ENCODE results near the gene AKR1B15. TPM values are rescaled to one million over a fixed set of nuclear protein-coding genes. Genes with fewer than 3 reads are reported as not detected.

AKR1B15 gene
- polyA plus RNA-seq, 1 of the 3 experiments (the other 2 are of a cell fraction) = not detected

GRCh38 chr7:134534633-134535032 is 14.3 kb upstream of the AKR1B15 start:
- H3K4me3 ChIP-seq (ENCODE audit: low read depth in 2 of 2, low read length in 1 of 2) = no peak overlapping the region
- WGBS (ENCODE audit: low lambda C conversion rate) = 38% methylated on average over 3 of the region's 3 CpGs
- H3K4me2 ChIP-seq = no peak overlapping the region
- no peak overlapping the region for H3K27ac ChIP-seq (ENCODE audit: low read depth in 2 of 2, low read length in 1 of 2)
- no peaks in the 10 kb centered on the region for H4K20me1 ChIP-seq (ENCODE audit: insufficient read depth)
- H3K9ac ChIP-seq = no peak overlapping the region
- H3K79me2 ChIP-seq (ENCODE audit: insufficient read depth) = no peaks in the 10 kb centered on the region
- no peaks in the 10 kb centered on the region for H3K4me1 ChIP-seq (ENCODE audit: control insufficient read depth in 1 of 2, insufficient read depth in 2 of 2, low read depth in 1 of 2, low read length in 1 of 2)
- no peaks in the 10 kb centered on the region for H3K9me2 ChIP-seq
- ChIA-PET POLR2A (no interaction called here), CTCF (interaction anchor here (0.7 to 4.5 kb wide), 4 partner anchors 13 to 102 kb away, joined by 3 to 24 read pairs (median 8); partner anchors contain the start of gene AKR1B15)
- DNase-seq = no peak
- no peak overlapping the region for H2AFZ ChIP-seq (ENCODE audit: low read depth)
- no peak for TF ChIP-seq RAD21 (IDR thresholded peaks at IDR 0.05; ENCODE audit: low read length)
- TF ChIP-seq GATA2 (CRISPR knock-in tag; IDR thresholded peaks at IDR 0.05) = no peak
- no peak for TF ChIP-seq MXI1 (IDR thresholded peaks at IDR 0.05; ENCODE audit: low read depth, low read length)
- no peak for TF ChIP-seq CHD2 (IDR thresholded peaks at IDR 0.05; ENCODE audit: low read length, partially characterized antibody)
- TF ChIP-seq NRF1 (IDR thresholded peaks at IDR 0.05; ENCODE audit: low read depth, low read length) = no peak
- no peak for TF ChIP-seq USF2 (IDR thresholded peaks at IDR 0.05; ENCODE audit: borderline replicate concordance, low read depth, low read length)
- TF ChIP-seq TEAD4 (IDR thresholded peaks at IDR 0.05; ENCODE audit: borderline replicate concordance, insufficient read depth) = no peak
- no peak for TF ChIP-seq IRF3 (IDR thresholded peaks at IDR 0.05; ENCODE audit: low read depth, low read length)
- TF ChIP-seq SMC3 (IDR thresholded peaks at IDR 0.05; ENCODE audit: low read depth, low read length) = no peak
- TF ChIP-seq RCOR1 (IDR thresholded peaks at IDR 0.05; ENCODE audit: low read length) = no peak
- no peak for TF ChIP-seq USF1 (IDR thresholded peaks at IDR 0.05; ENCODE audit: borderline replicate concordance, low read depth)
- no peak for TF ChIP-seq TAF1 (IDR thresholded peaks at IDR 0.05; ENCODE audit: borderline replicate concordance, low read depth, low read length)
- TF ChIP-seq ELF1 (IDR thresholded peaks at IDR 0.05) = no peak
- no peak for TF ChIP-seq POLR2AphosphoS5 (IDR thresholded peaks at IDR 0.05; ENCODE audit: low read depth, low read length)
- TF ChIP-seq REST (IDR thresholded peaks at IDR 0.05; ENCODE audit: low read depth, low read length) = no peak
- TF ChIP-seq TCF12 (IDR thresholded peaks at IDR 0.05) = no peak
- no peak for TF ChIP-seq SIN3A (IDR thresholded peaks at IDR 0.05; ENCODE audit: borderline replicate concordance, low read depth, low read length)
- H3K9me3 ChIP-seq = no peaks in the 10 kb centered on the region
- no peaks in the 10 kb centered on the region for H3K36me3 ChIP-seq (replicated peaks in 1 of 2; ENCODE audit: control insufficient read depth in 1 of 2, insufficient read depth in 2 of 2, low read length in 1 of 2)
- peaks cover 22% of the 10 kb centered on the region for H3K27me3 ChIP-seq (ENCODE audit: insufficient read depth)
- no peaks in the 10 kb centered on the region for H3F3A ChIP-seq (replicated peaks; ENCODE audit: insufficient read depth)

Data from SK-N-SH (cell line).